ENCODE results near the gene SYNPR. TPM values are rescaled to one million over a fixed set of nuclear protein-coding genes. Genes with fewer than 3 reads are reported as not detected.

SYNPR gene
- total RNA-seq, 2 experiments from 2014 or later: not detected

- POLR2A ChIA-PET: no interaction called here
- no peaks in the 10 kb centered on the region for H3K4me1 ChIP-seq (ENCODE audit: insufficient read depth, low read length, poor library complexity, severe bottlenecking)
- no peak overlapping the region for H3K4me2 ChIP-seq (ENCODE audit: low read length)
- DNase-seq (ENCODE audit: low spot score): no peak
- no peaks in the 10 kb centered on the region for H4K20me1 ChIP-seq (ENCODE audit: insufficient read depth, low read length)
- no TSS peak for BruUV-seq (replicated peaks)
- no peak overlapping the region for H3K27ac ChIP-seq (ENCODE audit: low read depth, low read length, poor library complexity, severe bottlenecking)
- TF ChIP-seq EZH2phosphoT487 (IDR thresholded peaks at IDR 0.05; ENCODE audit: borderline replicate concordance, low read depth, low read length): no peak
- TF ChIP-seq, protein P1, sequence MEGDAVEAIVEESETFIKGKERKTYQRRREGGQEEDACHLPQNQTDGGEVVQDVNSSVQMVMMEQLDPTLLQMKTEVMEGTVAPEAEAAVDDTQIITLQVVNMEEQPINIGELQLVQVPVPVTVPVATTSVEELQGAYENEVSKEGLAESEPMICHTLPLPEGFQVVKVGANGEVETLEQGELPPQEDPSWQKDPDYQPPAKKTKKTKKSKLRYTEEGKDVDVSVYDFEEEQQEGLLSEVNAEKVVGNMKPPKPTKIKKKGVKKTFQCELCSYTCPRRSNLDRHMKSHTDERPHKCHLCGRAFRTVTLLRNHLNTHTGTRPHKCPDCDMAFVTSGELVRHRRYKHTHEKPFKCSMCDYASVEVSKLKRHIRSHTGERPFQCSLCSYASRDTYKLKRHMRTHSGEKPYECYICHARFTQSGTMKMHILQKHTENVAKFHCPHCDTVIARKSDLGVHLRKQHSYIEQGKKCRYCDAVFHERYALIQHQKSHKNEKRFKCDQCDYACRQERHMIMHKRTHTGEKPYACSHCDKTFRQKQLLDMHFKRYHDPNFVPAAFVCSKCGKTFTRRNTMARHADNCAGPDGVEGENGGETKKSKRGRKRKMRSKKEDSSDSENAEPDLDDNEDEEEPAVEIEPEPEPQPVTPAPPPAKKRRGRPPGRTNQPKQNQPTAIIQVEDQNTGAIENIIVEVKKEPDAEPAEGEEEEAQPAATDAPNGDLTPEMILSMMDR (conservative IDR thresholded peaks at IDR 0.05; ENCODE audit: low read length): no peak
- H3K79me2 ChIP-seq (ENCODE audit: insufficient read depth, low read depth, low read length): no peaks in the 10 kb centered on the region
- H3K36me3 ChIP-seq (ENCODE audit: insufficient read depth, low read length): no peaks in the 10 kb centered on the region
- H3K9me2 ChIP-seq (ENCODE audit: insufficient read depth, low read length): no peaks in the 10 kb centered on the region
- H3K9me3 ChIP-seq (ENCODE audit: low read length): no peaks in the 10 kb centered on the region
- H3K4me3 ChIP-seq (ENCODE audit: low read depth, low read length, poor library complexity, severe bottlenecking): no peak overlapping the region
- CTCF ChIA-PET (ENCODE audit: unreplicated experiment): no interaction called here
- H2AFZ ChIP-seq (ENCODE audit: low read length): no peak overlapping the region
- intact Hi-C loops (cut with micrococcal nuclease; ENCODE audit: unreplicated experiment): no loop called here
These were observed 108.5 kb downstream of the SYNPR start for GRCh38 chr3:63386568-63386967.

DNA sequence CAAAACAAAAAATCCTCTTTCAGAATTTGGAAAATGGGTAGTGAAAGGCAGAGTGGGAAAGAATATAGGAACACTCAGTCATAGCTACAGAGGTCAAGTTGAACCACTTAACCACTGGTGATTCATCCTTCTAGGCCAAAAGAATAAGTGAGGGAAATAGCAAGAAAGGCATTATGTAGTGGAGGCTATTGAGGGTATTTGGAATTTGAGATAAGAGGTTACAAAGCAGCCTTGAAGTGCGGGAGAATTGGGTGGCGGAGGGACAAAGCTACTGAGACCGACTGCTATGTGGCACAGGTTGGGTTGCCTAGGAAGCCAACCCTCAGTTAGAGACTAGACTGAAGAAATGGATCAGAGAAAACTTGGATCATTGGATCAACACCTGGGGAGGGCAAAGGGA, 109.5 kb downstream of the SYNPR start:
- Histone ChIP-seq H3K27ac (ENCODE audit: low read depth, low read length, poor library complexity, severe bottlenecking) (no peak overlapping the region), H3K4me3 (ENCODE audit: low read depth, low read length, poor library complexity, severe bottlenecking) (no peak overlapping the region), H3K4me2 (ENCODE audit: low read length) (no peak overlapping the region), H3K79me2 (ENCODE audit: insufficient read depth, low read depth, low read length) (no peaks in the 10 kb centered on the region), H3K9me3 (ENCODE audit: low read length) (no peaks in the 10 kb centered on the region), H3K9me2 (ENCODE audit: insufficient read depth, low read length) (no peaks in the 10 kb centered on the region), H3K36me3 (ENCODE audit: insufficient read depth, low read length) (no peaks in the 10 kb centered on the region), H3K4me1 (ENCODE audit: insufficient read depth, low read length, poor library complexity, severe bottlenecking) (no peaks in the 10 kb centered on the region), H4K20me1 (ENCODE audit: insufficient read depth, low read length) (no peaks in the 10 kb centered on the region), H2AFZ (ENCODE audit: low read length) (no peak overlapping the region)
- CTCF ChIA-PET (ENCODE audit: unreplicated experiment): interaction anchor here (0.5 kb wide), 1 partner anchor 1021 kb away, joined by 3 read pairs; no protein-coding TSS in a partner anchor
- DNase-seq (ENCODE audit: low spot score): no peak
- BruUV-seq (replicated peaks): no TSS peak
- POLR2A ChIA-PET: interaction anchor here (0.6 kb wide), 1 partner anchor 774 kb away, joined by 4 read pairs; no protein-coding TSS in a partner anchor
- TF ChIP-seq, protein P1 (conservative IDR thresholded peaks at IDR 0.05; ENCODE audit: low read length): no peak
- TF ChIP-seq EZH2phosphoT487 (IDR thresholded peaks at IDR 0.05; ENCODE audit: borderline replicate concordance, low read depth, low read length): no peak
- intact Hi-C loops (cut with micrococcal nuclease; ENCODE audit: unreplicated experiment): no loop called here

DNA sequence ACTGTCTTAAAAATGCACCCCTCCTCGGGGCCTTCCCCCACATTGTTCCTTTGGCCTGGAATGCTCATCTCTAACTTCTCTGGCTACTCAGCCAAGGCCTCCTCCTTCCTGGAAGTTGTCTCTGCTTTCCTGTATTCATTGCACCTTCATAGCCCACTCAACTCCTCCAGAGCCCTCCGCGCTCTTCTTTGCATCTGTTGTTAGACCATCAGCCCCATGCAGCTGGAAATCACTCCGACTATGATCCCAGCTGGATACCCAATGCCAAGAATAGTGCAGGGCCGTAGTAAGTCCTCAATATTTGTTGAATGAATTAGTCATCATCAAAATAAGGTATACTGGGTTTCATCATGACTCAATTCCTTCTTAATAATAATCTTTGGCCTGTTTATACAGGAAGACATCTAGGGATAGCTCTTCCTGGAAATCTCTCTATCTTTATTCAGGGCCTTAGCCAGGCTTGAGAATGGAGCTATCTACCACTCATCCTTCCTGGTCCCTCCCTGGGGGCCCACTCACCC, 112.7 kb downstream of the SYNPR start:
- TF ChIP-seq EZH2phosphoT487 (IDR thresholded peaks at IDR 0.05; ENCODE audit: borderline replicate concordance, low read depth, low read length): no peak
- no peaks in the 10 kb centered on the region for H3K79me2 ChIP-seq (ENCODE audit: insufficient read depth, low read depth, low read length)
- no peak for DNase-seq (ENCODE audit: low spot score)
- H3K9me2 ChIP-seq (ENCODE audit: insufficient read depth, low read length): no peaks in the 10 kb centered on the region
- H3K27ac ChIP-seq (ENCODE audit: low read depth, low read length, poor library complexity, severe bottlenecking): no peak overlapping the region
- H4K20me1 ChIP-seq (ENCODE audit: insufficient read depth, low read length): no peaks in the 10 kb centered on the region
- H3K4me3 ChIP-seq (ENCODE audit: low read depth, low read length, poor library complexity, severe bottlenecking): no peak overlapping the region
- CTCF ChIA-PET (ENCODE audit: unreplicated experiment): no interaction called here
- no peaks in the 10 kb centered on the region for H3K9me3 ChIP-seq (ENCODE audit: low read length)
- no TSS peak for BruUV-seq (replicated peaks)
- no peak overlapping the region for H3K4me2 ChIP-seq (ENCODE audit: low read length)
- H3K4me1 ChIP-seq (ENCODE audit: insufficient read depth, low read length, poor library complexity, severe bottlenecking): no peaks in the 10 kb centered on the region
- POLR2A ChIA-PET: no interaction called here
- intact Hi-C loops (cut with micrococcal nuclease; ENCODE audit: unreplicated experiment): no loop called here
- no peaks in the 10 kb centered on the region for H3K36me3 ChIP-seq (ENCODE audit: insufficient read depth, low read length)
- no peak overlapping the region for H2AFZ ChIP-seq (ENCODE audit: low read length)

Data from OCI-LY7 (cell line).